Measurements from ENCODE around the gene CNN1.
A peak's percentile ranks its signal among the peaks of the same experiment; 100 is the strongest.
"Not testable (repeated sequence)": the region's sequence is repeated elsewhere in the genome, so short reads cannot be mapped to it uniquely, and the experiment has no call there.

Gene CNN1

GRCh38 chr19:11565649-11565980 is 27.0 kb downstream of the CNN1 start:
- not testable (repeated sequence) for DNase-seq (ENCODE audit: low read depth in 2 of 2)

GRCh38 chr19:11566164-11566563 is 27.5 kb downstream of the CNN1 start:
- no peak for DNase-seq (ENCODE audit: low read depth in 2 of 2)

- no peak for DNase-seq (ENCODE audit: low read depth in 2 of 2)
These were observed 31.4 kb downstream of the CNN1 start for GRCh38 chr19:11570039-11570462.

GRCh38 chr19:11573354-11573753 is 34.7 kb downstream of the CNN1 start:
- not testable (repeated sequence) for DNase-seq (ENCODE audit: low read depth in 2 of 2)

- DNase-seq (ENCODE audit: low read depth in 2 of 2) = not testable (repeated sequence)
These were observed 35.1 kb downstream of the CNN1 start for GRCh38 chr19:11573763-11574162.

GRCh38 chr19:11574689-11575088 is 36.0 kb downstream of the CNN1 start:
- DNase-seq (ENCODE audit: low read depth in 2 of 2) = no peak

- DNase-seq (ENCODE audit: low read depth in 2 of 2) = no peak
These were observed 37.6 kb downstream of the CNN1 start for GRCh38 chr19:11576227-11576626.

- no peak for DNase-seq (ENCODE audit: low read depth in 2 of 2)
These were observed 39.0 kb downstream of the CNN1 start, which contains the start of gene ACP5 for GRCh38 chr19:11577451-11578257. Gene ACP5, minus strand, starts transcription at chr19:11577645. Its CDS starts 328 bp downstream, at chr19:11577317.

GRCh38 chr19:11578258-11579142 is 39.8 kb downstream of the CNN1 start:
- DNase-seq (ENCODE audit: low read depth in 2 of 2) = no peak

- no peak for DNase-seq (ENCODE audit: low read depth in 2 of 2)
These were observed 41.5 kb downstream of the CNN1 start for GRCh38 chr19:11580116-11580515.

- DNase-seq (ENCODE audit: low read depth in 2 of 2) = peak in 1 of 2 experiments; percentile 33
These were observed 43.1 kb downstream of the CNN1 start for GRCh38 chr19:11581740-11582139.

- no peak for DNase-seq (ENCODE audit: low read depth in 2 of 2)
These were observed 47.7 kb downstream of the CNN1 start for GRCh38 chr19:11586331-11586730.

- DNase-seq (ENCODE audit: low read depth in 2 of 2) = peak; percentile 68 to 78
These were observed 48.8 kb downstream of the CNN1 start for GRCh38 chr19:11587302-11587974.

- DNase-seq (ENCODE audit: low read depth in 2 of 2) = no peak
These were observed 49.5 kb downstream of the CNN1 start for GRCh38 chr19:11587975-11588631.

- no peak for DNase-seq (ENCODE audit: low read depth in 2 of 2)
These were observed 55.4 kb downstream of the CNN1 start for GRCh38 chr19:11594084-11594483.

GRCh38 chr19:11596156-11596555 is 57.5 kb downstream of the CNN1 start:
- DNase-seq (ENCODE audit: low read depth in 2 of 2) = no peak

GRCh38 chr19:11597202-11598102 is 58.8 kb downstream of the CNN1 start, which contains the start of gene ZNF627:
Gene ZNF627, plus strand, starts transcription at chr19:11597483. Its CDS starts 145 bp downstream, at chr19:11597628.
- DNase-seq (ENCODE audit: low read depth in 2 of 2) = peak; percentile 92 to 99

GRCh38 chr19:11598103-11598483 is 59.4 kb downstream of the CNN1 start:
- DNase-seq (ENCODE audit: low read depth in 2 of 2) = no peak

- DNase-seq (ENCODE audit: low read depth in 2 of 2) = no peak
These were observed 60.1 kb downstream of the CNN1 start for GRCh38 chr19:11598746-11599145.

GRCh38 chr19:11599704-11600103 is 61.1 kb downstream of the CNN1 start:
- not testable (repeated sequence) for DNase-seq (ENCODE audit: low read depth in 2 of 2)

Measured in stimulated activated CD4-positive, alpha-beta T cell treated with anti-CD3 and anti-CD28 coated beads, Interleukin-12 subunit alpha, Interleukin-12 subunit beta, amount 100 ng/mL, for 24 hours (primary cell).